ENCODE data around the gene PTPRK. TPM values are rescaled to one million over a fixed set of nuclear protein-coding genes. Genes with fewer than 3 reads are reported as not detected.

PTPRK gene
- total RNA-seq, 1 donor from 2014 or later = 50.3 TPM

DNA sequence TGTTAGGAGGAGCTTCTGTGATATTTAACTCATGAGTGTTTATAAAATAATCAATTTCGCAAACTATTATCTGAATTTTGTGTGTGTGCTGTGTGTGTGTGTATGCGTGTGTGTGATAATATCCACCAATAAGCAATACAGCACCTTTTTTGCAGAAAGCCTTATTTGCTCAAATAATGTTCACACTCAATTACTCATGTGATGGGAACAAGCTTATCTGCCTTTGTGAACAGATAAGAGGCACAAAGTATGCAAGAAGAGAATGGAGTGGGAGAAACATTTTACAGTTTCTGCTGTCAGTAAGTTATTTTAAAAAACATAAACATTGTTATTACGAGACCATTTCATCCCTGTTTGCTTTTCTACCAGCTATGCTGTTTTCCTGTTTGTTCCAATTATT, 36.7 kb upstream of the PTPRK start:
- H3K9me3 Mint-ChIP-seq (ENCODE audit: unreplicated experiment) = no peaks in the 10 kb centered on the region
- TF ChIP-seq, protein P1, sequence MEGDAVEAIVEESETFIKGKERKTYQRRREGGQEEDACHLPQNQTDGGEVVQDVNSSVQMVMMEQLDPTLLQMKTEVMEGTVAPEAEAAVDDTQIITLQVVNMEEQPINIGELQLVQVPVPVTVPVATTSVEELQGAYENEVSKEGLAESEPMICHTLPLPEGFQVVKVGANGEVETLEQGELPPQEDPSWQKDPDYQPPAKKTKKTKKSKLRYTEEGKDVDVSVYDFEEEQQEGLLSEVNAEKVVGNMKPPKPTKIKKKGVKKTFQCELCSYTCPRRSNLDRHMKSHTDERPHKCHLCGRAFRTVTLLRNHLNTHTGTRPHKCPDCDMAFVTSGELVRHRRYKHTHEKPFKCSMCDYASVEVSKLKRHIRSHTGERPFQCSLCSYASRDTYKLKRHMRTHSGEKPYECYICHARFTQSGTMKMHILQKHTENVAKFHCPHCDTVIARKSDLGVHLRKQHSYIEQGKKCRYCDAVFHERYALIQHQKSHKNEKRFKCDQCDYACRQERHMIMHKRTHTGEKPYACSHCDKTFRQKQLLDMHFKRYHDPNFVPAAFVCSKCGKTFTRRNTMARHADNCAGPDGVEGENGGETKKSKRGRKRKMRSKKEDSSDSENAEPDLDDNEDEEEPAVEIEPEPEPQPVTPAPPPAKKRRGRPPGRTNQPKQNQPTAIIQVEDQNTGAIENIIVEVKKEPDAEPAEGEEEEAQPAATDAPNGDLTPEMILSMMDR (IDR thresholded peaks at IDR 0.05; ENCODE audit: partially characterized antibody, unreplicated experiment) = no peak
- no peak overlapping the region for H3K27ac Mint-ChIP-seq (ENCODE audit: unreplicated experiment)
- H3K4me3 Mint-ChIP-seq (ENCODE audit: unreplicated experiment) = no peak overlapping the region
- DNase-seq = no peak
- H3K36me3 Mint-ChIP-seq (ENCODE audit: unreplicated experiment) = no peaks in the 10 kb centered on the region
- H3K4me1 Mint-ChIP-seq (ENCODE audit: low read depth, unreplicated experiment) = no peaks in the 10 kb centered on the region
- no peaks in the 10 kb centered on the region for H3K27me3 Mint-ChIP-seq (ENCODE audit: unreplicated experiment)

DNA sequence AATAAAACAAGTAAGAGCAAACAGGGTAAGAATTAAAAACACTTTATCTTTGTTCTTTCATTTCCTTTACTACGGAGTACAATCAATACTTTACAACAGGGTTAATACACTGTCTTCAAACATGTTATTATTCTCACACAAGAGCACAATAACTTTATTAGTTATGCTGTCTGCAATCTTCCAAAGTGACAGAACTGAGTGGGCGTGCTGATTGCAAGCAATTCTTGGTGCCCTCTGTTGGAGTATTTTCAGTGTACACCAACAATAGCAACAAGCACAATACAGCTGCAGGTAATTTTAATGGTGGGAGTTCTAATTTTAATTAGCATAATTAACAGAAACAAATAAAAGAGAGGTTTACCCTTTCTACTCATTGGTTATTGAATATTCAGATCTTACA, 33.9 kb upstream of the PTPRK start:
- TF ChIP-seq, protein P1 (IDR thresholded peaks at IDR 0.05; ENCODE audit: partially characterized antibody, unreplicated experiment) = no peak
- no peaks in the 10 kb centered on the region for H3K4me1 Mint-ChIP-seq (ENCODE audit: low read depth, unreplicated experiment)
- H3K27me3 Mint-ChIP-seq (ENCODE audit: unreplicated experiment) = no peaks in the 10 kb centered on the region
- no peaks in the 10 kb centered on the region for H3K9me3 Mint-ChIP-seq (ENCODE audit: unreplicated experiment)
- H3K36me3 Mint-ChIP-seq (ENCODE audit: unreplicated experiment) = no peaks in the 10 kb centered on the region
- DNase-seq = no peak
- no peak overlapping the region for H3K27ac Mint-ChIP-seq (ENCODE audit: unreplicated experiment)
- H3K4me3 Mint-ChIP-seq (ENCODE audit: unreplicated experiment) = no peak overlapping the region

DNA sequence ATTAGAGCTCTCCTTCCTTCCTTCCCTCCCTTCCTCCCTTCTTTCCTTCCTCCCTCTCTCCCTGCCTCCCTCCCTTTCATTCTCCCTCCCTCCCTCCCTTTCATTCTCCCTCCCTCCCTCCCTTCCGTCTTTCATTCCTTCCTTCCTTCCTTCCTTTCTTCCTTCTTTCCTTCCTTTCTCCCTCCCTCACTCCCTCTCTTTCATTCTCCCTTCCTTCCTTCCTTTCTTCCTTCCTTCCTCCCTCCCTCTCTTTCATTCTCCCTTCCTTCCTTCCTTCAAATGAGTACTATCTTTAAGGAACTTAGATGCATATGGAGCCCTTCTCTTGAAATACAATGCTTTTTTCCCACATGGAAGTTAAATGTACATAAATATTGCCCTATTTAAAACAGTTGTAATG, 20.9 kb upstream of the PTPRK start:
- Mint-ChIP-seq H3K27me3 (ENCODE audit: unreplicated experiment) (no peaks in the 10 kb centered on the region), H3K4me1 (ENCODE audit: low read depth, unreplicated experiment) (no peaks in the 10 kb centered on the region), H3K9me3 (ENCODE audit: unreplicated experiment) (no peaks in the 10 kb centered on the region), H3K4me3 (ENCODE audit: unreplicated experiment) (no peak overlapping the region), H3K36me3 (ENCODE audit: unreplicated experiment) (no peaks in the 10 kb centered on the region), H3K27ac (ENCODE audit: unreplicated experiment) (no peak overlapping the region)
- TF ChIP-seq, protein P1 (IDR thresholded peaks at IDR 0.05; ENCODE audit: partially characterized antibody, unreplicated experiment) = no peak
- DNase-seq = no peak

DNA sequence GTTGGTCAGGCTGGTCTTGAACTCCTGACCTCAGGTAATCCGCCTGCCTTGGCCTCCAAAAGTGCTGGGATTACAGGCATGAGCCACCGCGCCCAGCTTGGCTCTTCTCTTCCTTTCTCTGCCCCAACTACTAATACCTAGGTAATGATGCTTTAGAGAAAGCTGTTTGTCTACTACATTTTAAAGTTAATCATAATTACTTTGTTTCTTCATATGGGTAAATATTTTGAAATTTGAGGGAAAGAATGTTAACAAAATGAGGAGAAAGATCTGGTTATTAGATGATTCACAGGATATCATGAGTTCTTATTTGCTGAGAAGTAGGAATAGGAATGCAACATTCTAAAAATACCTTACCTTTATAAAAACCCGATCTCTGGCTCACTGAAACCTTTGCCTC, 18.4 kb upstream of the PTPRK start:
- H3K27ac Mint-ChIP-seq (ENCODE audit: unreplicated experiment) = no peak overlapping the region
- no peaks in the 10 kb centered on the region for H3K4me1 Mint-ChIP-seq (ENCODE audit: low read depth, unreplicated experiment)
- no peak for DNase-seq
- no peaks in the 10 kb centered on the region for H3K9me3 Mint-ChIP-seq (ENCODE audit: unreplicated experiment)
- TF ChIP-seq, protein P1 (IDR thresholded peaks at IDR 0.05; ENCODE audit: partially characterized antibody, unreplicated experiment) = no peak
- H3K27me3 Mint-ChIP-seq (ENCODE audit: unreplicated experiment) = no peaks in the 10 kb centered on the region
- no peak overlapping the region for H3K4me3 Mint-ChIP-seq (ENCODE audit: unreplicated experiment)
- no peaks in the 10 kb centered on the region for H3K36me3 Mint-ChIP-seq (ENCODE audit: unreplicated experiment)

DNA sequence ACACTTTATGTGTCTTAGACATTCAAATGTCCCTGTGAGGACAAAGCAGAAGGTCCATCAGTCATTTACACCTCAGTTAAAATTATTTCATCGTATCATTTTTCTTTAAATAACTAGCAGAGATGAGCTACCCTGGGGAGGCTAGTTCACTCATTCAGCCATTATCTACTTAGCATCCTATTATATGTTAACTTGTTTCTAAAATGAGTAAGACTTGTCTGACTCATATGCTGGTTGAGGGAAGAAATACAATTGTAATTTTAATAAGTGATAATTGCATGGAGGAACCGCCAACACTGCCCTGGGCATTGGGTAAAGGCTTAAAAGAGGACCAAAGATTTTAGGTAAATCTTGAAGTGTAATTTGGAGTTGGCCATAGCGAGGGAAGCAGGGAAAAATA, 12.4 kb upstream of the PTPRK start:
- Mint-ChIP-seq H3K27me3 (ENCODE audit: unreplicated experiment) (no peaks in the 10 kb centered on the region), H3K27ac (ENCODE audit: unreplicated experiment) (no peak overlapping the region), H3K4me1 (ENCODE audit: low read depth, unreplicated experiment) (peaks cover 6% of the 10 kb centered on the region), H3K9me3 (ENCODE audit: unreplicated experiment) (no peaks in the 10 kb centered on the region), H3K4me3 (ENCODE audit: unreplicated experiment) (no peak overlapping the region), H3K36me3 (ENCODE audit: unreplicated experiment) (no peaks in the 10 kb centered on the region)
- no peak for DNase-seq
- TF ChIP-seq, protein P1 (IDR thresholded peaks at IDR 0.05; ENCODE audit: partially characterized antibody, unreplicated experiment) = no peak

All from glutamatergic neuron (in vitro differentiated cells).